GM15510 (cell line): ENCODE data around the gene ARSG.

Experiments
- POLR2A ChIP-seq: IDR thresholded peaks from 3 replicates; pipeline ENCODE4 v1.6.1; 2011; ENCODE audit warnings: borderline replicate concordance; ENCODE audit not compliant: insufficient read length; ENCODE audit errors: extremely low read depth

The ARSG gene

GRCh38 chr17:68320943-68321555 lies 29.8 kb downstream of the ARSG start:
- TF ChIP-seq POLR2A: no peak

- TF ChIP-seq POLR2A: no peak
Observed at GRCh38 chr17:68321556-68321954, 30.3 kb downstream of the ARSG start.

- TF ChIP-seq POLR2A: no peak
Observed at GRCh38 chr17:68322630-68323029, 31.3 kb downstream of the ARSG start.

DNA sequence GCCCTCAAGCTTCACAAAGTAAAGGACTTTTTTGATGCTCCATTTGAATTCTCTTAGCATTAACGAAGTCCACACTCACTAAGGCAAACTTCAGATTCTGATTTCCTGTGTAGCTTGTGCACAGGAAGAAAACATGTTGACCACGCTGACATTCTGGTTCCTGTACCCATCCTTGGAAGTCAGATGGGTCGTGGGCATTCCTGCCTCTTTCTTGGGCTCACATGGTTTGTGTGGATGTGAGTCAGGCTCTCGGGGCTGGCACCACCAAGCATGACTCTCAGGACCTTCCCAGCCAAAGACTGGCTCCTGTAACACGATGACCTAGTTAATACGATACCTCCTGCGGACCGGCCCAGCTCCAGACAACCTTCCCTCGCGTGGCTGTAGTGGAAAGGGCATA lies 32.8 kb downstream of the ARSG start:
- TF ChIP-seq POLR2A: no peak

DNA sequence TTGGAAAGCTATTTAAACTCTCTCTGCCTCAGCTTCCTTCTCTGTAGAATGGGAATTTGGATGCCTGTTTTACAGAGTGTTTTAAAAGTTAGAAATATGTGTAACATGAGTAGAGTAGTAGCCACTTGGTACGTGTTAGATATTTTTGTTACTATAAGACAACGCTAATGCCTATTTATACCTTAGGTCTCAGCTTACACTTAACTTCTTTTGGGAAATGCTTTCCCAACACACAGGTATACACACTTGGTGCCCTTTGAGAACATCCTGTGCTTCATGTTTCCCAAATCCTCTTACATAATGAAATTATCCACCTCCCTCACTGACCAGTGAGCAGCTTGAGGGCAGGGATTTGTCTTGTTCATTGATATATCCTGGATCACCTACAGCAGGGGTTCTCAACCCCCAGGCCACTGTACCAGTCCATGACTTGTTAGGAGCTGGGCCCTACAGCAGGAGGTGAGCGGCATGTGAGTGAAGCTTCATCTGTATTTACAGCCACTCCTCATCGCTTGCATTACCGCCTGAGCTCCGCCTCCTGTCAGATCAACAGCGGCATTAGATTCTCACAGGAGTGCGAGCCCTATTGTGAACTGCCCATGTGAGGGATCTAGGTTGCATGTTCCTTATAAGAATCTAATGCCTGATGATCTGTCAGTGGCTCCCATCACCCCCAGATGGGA lies 33.5 kb downstream of the ARSG start:
- no peak for TF ChIP-seq POLR2A

- TF ChIP-seq POLR2A: no peak
Observed at GRCh38 chr17:68325961-68326360, 34.7 kb downstream of the ARSG start.

DNA sequence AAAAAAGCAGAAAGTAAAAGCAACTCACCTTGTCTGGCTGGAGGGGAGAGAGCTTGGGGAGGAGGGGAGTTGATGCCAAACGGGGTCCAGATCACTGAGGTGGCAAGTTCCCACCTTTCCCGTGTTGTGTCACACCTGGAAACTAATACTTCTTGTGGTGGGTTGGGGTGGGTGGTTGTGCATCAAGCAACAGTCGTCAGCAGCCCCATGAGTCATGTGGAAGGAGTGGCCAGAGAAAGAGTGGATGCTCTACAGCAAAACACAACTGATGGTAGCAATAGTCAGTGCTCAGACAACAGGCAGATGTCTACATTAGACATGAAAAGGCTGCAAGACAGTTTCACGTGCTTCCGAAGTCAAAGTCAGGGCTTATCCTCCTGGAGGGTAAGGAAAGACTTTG lies 35.4 kb downstream of the ARSG start:
- TF ChIP-seq POLR2A: no peak

GRCh38 chr17:68327823-68328557 lies 36.7 kb downstream of the ARSG start:
- no peak for TF ChIP-seq POLR2A

DNA sequence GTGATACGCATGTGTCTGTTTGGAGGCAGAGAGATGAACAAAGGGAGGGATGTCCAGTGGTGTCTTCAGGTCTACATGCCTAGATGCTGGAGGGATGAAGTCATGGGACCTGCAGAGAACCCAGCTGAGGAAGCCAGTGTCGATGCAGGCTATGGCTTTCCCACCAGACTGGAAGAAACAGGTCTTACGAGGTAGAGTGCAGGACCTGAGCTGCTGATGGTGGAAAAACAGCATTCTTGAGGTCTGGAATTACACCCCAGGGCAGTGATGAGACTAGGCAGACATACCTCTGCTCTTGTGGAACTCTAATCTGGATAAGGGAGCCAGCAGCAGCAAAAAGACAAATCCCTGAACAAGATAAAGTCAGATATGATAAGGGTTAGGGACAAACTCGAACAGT lies 37.4 kb downstream of the ARSG start:
- TF ChIP-seq POLR2A: no peak

GRCh38 chr17:68329331-68329730 lies 38.0 kb downstream of the ARSG start:
- no peak for TF ChIP-seq POLR2A

GRCh38 chr17:68334393-68334792 lies 43.1 kb downstream of the ARSG start:
- no peak for TF ChIP-seq POLR2A

- TF ChIP-seq POLR2A: no peak
Observed at GRCh38 chr17:68341482-68341881, 50.2 kb downstream of the ARSG start.

DNA sequence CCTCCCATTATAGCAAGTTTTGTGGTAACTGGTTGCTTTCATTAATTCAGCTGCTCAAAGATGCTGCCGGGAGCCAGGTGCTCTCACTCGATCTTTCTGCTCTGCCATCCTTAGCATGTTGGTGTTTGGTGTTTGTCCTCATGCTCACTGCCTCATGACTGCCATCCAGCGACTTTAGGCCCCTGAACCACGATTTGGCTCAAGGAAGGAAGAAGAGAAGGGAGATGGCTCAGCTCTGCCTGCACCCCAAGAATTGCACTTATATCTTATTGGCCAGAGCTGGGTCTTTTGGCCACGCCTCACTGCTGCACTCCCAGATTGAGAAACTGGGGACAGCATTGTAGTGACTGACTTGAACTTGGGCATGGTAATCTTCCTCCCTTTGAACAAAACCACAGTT lies 52.7 kb downstream of the ARSG start:
- TF ChIP-seq POLR2A: no peak

- TF ChIP-seq POLR2A: no peak
Observed at GRCh38 chr17:68344701-68345136, 53.4 kb downstream of the ARSG start.

DNA sequence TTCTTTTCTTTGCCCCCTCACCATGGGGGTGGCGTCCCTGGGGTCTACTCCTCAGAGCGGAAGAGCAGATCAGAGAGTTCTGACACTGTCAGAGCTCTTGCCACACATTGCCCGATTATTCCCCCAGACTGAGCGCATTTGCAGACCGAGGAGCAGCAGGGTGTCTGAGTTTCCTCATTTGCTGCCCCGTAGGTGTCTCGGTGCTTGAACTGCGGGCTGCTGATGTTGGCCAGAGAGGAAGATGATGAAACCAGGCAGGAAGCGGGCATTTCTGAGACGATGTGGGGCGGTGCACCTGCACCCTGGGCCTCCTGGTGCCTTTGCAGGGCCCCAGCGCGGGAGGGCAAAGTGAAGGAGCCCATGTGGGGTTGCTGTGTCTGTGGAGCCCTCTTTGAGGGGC lies 55.2 kb downstream of the ARSG start:
- peak; percentile 49 for TF ChIP-seq POLR2A

- TF ChIP-seq POLR2A: no peak
Observed at GRCh38 chr17:68347380-68347779, 56.1 kb downstream of the ARSG start.
